ENCODE data around the gene SYTL4.
A peak's percentile ranks its signal among the peaks of the same experiment; 100 is the strongest.

Gene SYTL4

DNA sequence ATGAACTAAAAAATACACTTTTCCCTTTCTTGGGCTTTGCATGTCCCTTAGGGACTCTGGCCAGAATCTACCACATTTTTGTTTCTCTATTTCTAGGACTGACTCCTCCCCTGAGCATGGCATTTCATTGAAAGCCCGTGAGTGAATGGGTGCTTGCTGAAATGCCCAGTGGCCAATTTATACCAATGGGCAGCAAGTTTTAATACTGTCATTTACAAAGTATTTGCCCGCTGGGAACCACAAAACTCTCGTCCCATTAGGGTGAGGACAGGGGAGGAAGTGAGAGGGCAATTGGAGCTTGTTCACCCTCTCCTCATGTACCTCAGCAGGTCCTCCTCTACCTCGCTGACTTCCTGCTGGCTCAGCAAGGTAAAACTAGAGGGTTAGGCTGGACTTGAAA is 86.8 kb downstream of the SYTL4 start:
- no peak for DNase-seq

DNA sequence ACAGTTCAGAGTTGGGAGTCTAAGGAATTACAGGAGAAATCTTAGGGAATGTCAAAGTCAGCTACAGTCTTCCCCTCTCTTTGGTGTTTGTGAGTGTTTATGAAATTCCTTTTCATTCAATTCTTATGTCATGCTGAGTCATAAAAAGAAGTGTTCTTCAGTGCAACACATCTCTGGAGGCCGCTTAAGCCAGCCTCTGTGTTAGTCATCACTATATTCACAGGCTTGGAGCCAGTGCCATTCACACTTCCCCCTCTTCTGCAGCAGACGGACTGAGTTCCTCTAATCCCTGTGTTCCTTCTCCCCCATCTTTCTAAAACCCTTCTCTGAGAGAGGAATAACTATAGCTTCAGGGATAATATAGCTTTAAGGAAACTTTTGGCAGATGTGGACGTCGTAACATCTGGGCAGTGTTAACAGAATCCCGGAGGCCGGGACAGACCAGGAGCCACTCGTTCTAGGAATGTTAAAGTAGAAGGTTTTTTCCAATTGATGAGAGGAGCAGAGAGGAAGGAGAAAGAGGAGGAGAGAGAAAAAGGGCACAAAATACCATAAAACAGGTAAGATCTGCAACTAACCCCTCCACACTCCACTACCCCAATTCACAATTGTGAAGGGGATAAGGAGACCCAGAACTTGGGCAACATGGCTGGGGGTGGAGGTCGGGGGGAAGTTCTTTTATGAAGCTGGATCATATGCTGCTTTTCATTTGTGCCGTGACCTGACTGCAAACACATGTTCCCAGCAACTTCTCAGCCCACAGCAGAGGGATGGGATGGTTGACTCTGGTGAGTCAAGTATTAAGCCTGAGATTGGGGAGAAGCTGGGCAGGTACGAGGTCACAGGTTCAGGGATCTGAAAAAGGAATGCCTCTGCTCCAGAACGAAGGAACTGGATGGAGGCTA is 87.7 kb downstream of the SYTL4 start, which contains the start of gene SRPX2:
TSS of gene SRPX2 (plus strand) at position 244 of the 905 bp plus-strand sequence. CDS start 2,124 bp downstream, outside the sequence.
- DNase-seq, result peak; percentile 0

DNA sequence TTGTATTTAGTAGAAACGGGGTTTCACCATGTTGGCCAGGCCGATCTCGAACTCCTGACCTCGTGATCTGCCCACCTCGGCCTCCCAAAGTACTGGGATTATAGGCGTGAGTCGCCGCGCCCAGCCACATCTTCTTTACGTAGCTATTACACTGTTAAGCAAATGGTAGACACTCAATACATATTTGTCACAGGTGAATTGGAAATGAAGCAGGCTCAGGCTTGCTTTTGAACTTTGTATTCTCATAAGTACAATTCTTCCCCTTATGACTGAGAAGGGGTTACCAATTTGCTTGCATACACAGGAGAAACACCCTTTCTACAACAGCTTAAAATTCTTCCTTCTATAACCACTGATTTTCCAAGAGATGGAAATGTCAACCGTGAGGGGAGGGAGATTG is 88.7 kb downstream of the SYTL4 start:
- no peak for DNase-seq

DNA sequence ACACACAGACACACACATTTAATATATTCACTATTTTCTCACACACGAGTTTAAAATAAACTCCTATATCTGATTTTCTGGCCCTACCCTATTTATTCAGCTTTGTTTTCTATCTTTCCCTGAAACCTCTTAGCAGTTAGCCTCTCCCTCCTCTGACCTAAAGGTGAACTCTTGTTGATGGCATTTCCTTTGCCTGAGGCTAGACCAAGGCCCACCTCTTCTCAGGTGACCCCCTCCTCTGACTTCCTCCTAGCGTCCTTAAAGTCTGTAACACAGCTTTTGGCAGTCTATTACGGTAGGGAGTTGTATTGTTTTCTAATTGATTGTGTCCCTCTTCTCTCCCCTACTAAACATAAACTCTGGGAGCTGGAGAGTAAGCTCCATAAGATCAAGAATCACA is 89.6 kb downstream of the SYTL4 start:
- DNase-seq, result no peak

DNA sequence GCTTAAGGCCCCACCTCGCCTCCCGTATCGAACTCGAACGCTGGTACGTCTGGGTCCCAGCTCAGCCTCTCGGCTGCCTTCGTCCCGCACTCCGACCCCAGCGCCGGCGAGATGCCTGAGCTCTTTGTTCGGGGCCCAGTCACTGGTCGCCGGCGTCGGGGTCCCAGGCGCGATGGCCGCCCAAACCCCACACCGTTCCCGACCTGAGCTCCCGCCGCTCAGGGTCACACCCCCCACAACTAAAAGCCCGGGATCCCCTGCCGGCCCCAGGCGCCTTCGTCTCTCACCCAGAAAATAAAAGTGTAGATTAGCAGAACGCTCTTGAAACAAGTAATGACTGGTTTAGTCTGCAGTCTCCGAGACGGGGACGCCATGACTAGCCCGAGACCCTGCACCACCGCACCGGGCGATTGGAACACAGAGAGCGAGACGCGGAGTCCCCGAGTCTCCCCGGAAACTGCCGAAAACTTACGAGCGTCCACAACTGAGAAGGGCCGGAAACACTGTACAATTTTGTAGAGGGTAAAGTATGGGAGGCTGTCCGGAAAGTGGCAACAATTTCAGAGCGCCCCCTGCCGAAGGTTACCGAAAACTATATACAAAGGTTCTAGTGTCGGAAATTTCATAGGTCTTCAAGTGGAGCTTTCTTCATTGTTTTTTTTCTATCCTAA is 95.5 kb downstream of the SYTL4 start, which contains the start of gene TSPAN6:
TSS of gene TSPAN6 (minus strand) at position 486 of the 671 bp plus-strand sequence. CDS start at position 374, 112 bp downstream.
- DNase-seq, result peak; percentile 78

DNA sequence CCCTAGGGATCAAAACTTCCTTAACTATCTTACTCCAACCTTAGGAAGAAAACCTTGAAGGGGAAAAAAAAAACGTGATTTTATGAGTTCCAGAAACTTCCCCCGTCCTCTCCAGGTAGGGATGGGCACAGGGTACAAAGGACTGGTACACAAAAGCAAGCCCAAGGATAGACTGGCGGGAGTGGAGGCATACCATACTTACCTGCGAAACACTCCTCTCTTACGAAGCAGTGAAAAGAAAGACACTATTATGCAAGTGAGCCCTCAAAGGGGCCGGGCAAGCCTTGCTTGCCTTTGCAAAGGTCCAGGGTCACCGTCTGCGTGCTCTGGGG is 96.0 kb downstream of the SYTL4 start:
- DNase-seq, result no peak

DNA sequence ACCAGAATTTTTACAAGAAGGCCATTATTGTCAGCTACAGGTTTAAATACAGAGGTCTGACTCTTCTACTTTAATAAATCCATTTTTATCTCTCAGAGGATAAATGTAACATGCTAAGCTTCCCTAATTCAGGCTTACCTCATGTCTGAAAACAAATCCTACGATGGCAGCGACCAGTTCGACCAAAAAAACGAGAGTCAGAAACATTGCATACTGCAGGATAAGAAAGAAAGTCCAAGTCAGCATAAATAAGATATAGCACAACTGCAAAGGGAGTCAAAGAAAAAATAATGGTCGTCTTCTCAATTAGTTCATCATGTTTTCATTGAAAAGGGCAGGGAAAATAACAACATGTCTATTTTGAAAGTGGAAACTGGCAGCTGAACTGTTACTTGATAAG is 96.9 kb downstream of the SYTL4 start:
- no peak for DNase-seq

DNA sequence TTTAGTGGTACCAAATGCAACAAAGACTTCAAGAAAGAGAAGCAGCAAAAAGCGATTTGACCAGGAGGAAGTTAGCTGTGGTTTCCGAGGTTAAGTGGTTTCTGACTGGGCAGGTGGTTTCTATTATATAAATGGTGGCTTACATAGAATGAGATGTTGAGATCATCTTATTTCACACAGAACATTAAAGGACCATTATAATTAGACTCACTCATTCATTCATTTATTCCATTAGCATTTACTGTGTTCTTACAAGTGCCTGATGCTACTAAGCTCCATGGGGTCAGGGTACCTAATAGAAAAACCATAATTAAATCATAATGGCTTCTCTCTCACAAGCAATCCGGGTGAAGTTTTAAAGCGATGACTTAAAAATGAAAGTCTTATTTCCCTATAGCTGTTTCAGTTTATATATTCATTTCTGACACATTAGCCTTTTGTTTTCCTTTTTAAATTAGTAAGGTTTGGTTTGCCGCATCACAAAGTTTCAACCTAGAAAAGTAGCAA is 105.9 kb downstream of the SYTL4 start:
- DNase-seq, result peak; percentile 2
